HL-60 (cell line): ENCODE data around the gene FBN1.

Source experiments
- DNase-seq, 2 experiments: peaks; one replicate each; pipeline ENCODE4 v3.0.0-alpha.2; 2010 to 2020; ENCODE audit warnings: low read depth in 1 of 2, low spot score in 1 of 2
- H3K27ac ChIP-seq: fragments of 250-450 bp; sonication (Bioruptor Pico); replicated peaks from 2 replicates; pipeline ENCODE4 v1.5.1; 2020; ENCODE audit warnings: mild to moderate bottlenecking, moderate library complexity
- H3K27me3 ChIP-seq: fragments of 250-450 bp; sonication (Bioruptor Pico); 2 replicates; pipeline ENCODE4 v1.5.1; 2021; ENCODE audit warnings: mild to moderate bottlenecking, moderate library complexity; ENCODE audit not compliant: insufficient read depth, poor library complexity, severe bottlenecking
- H3K4me3 ChIP-seq: replicated peaks from 2 replicates; pipeline ENCODE4 v1.5.1; 2011; ENCODE audit warnings: mild to moderate bottlenecking, control low read depth, low read length; ENCODE audit not compliant: insufficient read depth
- CTCF ChIP-seq: IDR thresholded peaks from one replicate; pipeline ENCODE4 v1.5.1; 2011; ENCODE audit warnings: low read length, control low read depth, inconsistent platforms; ENCODE audit not compliant: insufficient read depth
- GABPA ChIP-seq: IDR thresholded peaks from 2 replicates; pipeline ENCODE4 v1.6.1; 2012; ENCODE audit warnings: low read depth
- POLR2AphosphoS5 ChIP-seq: IDR thresholded peaks from 2 replicates; pipeline ENCODE4 v1.6.1; 2012; ENCODE audit warnings: low read depth
- REST ChIP-seq: IDR thresholded peaks from 2 replicates; pipeline ENCODE4 v1.6.1; 2012; ENCODE audit warnings: low read depth; ENCODE audit not compliant: insufficient replicate concordance
- SPI1 ChIP-seq: IDR thresholded peaks from 2 replicates; pipeline ENCODE4 v1.6.1; 2012; ENCODE audit warnings: low read depth, mild to moderate bottlenecking, borderline replicate concordance

FBN1 gene

GRCh38 chr15:48532946-48533345 is 112.6 kb downstream of the FBN1 start:
- no peak overlapping the region for H3K4me3 ChIP-seq
- DNase-seq: no peak
- no peaks in the 10 kb centered on the region for H3K27me3 ChIP-seq
- TF ChIP-seq SPI1: no peak
- TF ChIP-seq REST: no peak
- H3K27ac ChIP-seq: no peak overlapping the region

GRCh38 chr15:48530528-48530927 is 115.0 kb downstream of the FBN1 start:
- TF ChIP-seq SPI1 (no peak), CTCF (no peak), GABPA (no peak), POLR2AphosphoS5 (no peak), REST (no peak)
- no peak for DNase-seq

GRCh38 chr15:48528921-48529320 is 116.6 kb downstream of the FBN1 start:
- Histone ChIP-seq H3K27me3 (no peaks in the 10 kb centered on the region), H3K4me3 (no peak overlapping the region), H3K27ac (no peak overlapping the region)
- TF ChIP-seq POLR2AphosphoS5 (no peak), GABPA (no peak), CTCF (no peak), REST (no peak), SPI1 (no peak)
- no peak for DNase-seq

More at GRCh38 chr15:48530528-48530927, 115.0 kb downstream of the FBN1 start:
- H3K27ac ChIP-seq: no peak overlapping the region
- H3K4me3 ChIP-seq: no peak overlapping the region
- H3K27me3 ChIP-seq: no peaks in the 10 kb centered on the region

- no peak overlapping the region for H3K27ac ChIP-seq
- no peak overlapping the region for H3K4me3 ChIP-seq
- no peaks in the 10 kb centered on the region for H3K27me3 ChIP-seq
- DNase-seq: no peak
- TF ChIP-seq GABPA (no peak), REST (no peak), CTCF (no peak), SPI1 (no peak), POLR2AphosphoS5 (no peak)
These were observed 118.0 kb downstream of the FBN1 start for GRCh38 chr15:48527517-48527916.
